Trophoblast cell (in vitro differentiated cells and primary cell): ENCODE results near the gene PSMB1.

Experiments used
- DNase-seq, 2 donors: peaks; one replicate each; pipeline ENCODE4 v3.0.0-alpha.2; 2016
- H2AFZ ChIP-seq: 2 replicates; pipeline ENCODE4 v1.6.1; 2013; ENCODE audit warnings: low read length, moderate library complexity, mild to moderate bottlenecking; ENCODE audit not compliant: insufficient read depth, poor library complexity
- H2AK5ac ChIP-seq: 2 replicates; pipeline ENCODE4 v1.6.1; 2013; ENCODE audit warnings: mild to moderate bottlenecking, low read length
- H2BK120ac ChIP-seq: 2 replicates; pipeline ENCODE4 v1.6.1; 2013; ENCODE audit warnings: low read length, mild to moderate bottlenecking, moderate library complexity; ENCODE audit not compliant: insufficient read depth, poor library complexity
- H2BK12ac ChIP-seq: 2 replicates; pipeline ENCODE4 v1.6.1; 2013; ENCODE audit warnings: mild to moderate bottlenecking, low read length, moderate library complexity
- H2BK5ac ChIP-seq: 2 replicates; pipeline ENCODE4 v1.6.1; 2013; ENCODE audit warnings: low read length, low read depth, moderate library complexity, mild to moderate bottlenecking; ENCODE audit not compliant: poor library complexity
- H3K14ac ChIP-seq: 2 replicates; pipeline ENCODE4 v1.6.1; 2013; ENCODE audit warnings: mild to moderate bottlenecking, low read length
- H3K18ac ChIP-seq: 2 replicates; pipeline ENCODE4 v1.6.1; 2013; ENCODE audit warnings: mild to moderate bottlenecking, low read length
- H3K23ac ChIP-seq: 2 replicates; pipeline ENCODE4 v1.6.1; 2013; ENCODE audit warnings: low read length
- H3K27ac ChIP-seq: 2 replicates; pipeline ENCODE4 v1.5.1; 2013; ENCODE audit warnings: low read depth, mild to moderate bottlenecking, inconsistent platforms, low read length, moderate library complexity
- H3K27me3 ChIP-seq: 2 replicates; pipeline ENCODE4 v1.6.1; 2013; ENCODE audit warnings: inconsistent platforms, mild to moderate bottlenecking, low read length, moderate library complexity; ENCODE audit not compliant: insufficient read depth
- H3K36me3 ChIP-seq, 2 experiments: 1 replicate in 1 of 2; 2 replicates in 1 of 2; pipeline ENCODE4 v1.6.1; 2013; ENCODE audit warnings: low read length in 2 of 2, mild to moderate bottlenecking in 2 of 2, moderate library complexity in 1 of 2; ENCODE audit not compliant: insufficient read depth in 2 of 2, control insufficient read depth in 1 of 2
- H3K4ac ChIP-seq: 2 replicates; pipeline ENCODE4 v1.6.1; 2013; ENCODE audit warnings: low read depth, mild to moderate bottlenecking, low read length, moderate library complexity
- H3K4me1 ChIP-seq, 2 experiments: 1 replicate in 1 of 2; 2 replicates in 1 of 2; pipeline ENCODE4 v1.6.1; 2013; ENCODE audit warnings: low read length in 2 of 2, mild to moderate bottlenecking in 2 of 2, moderate library complexity in 1 of 2; ENCODE audit not compliant: insufficient read depth in 2 of 2, control insufficient read depth in 1 of 2
- H3K4me2 ChIP-seq: 2 replicates; pipeline ENCODE4 v1.6.1; 2013; ENCODE audit warnings: inconsistent platforms, mild to moderate bottlenecking, low read length, moderate library complexity
- H3K4me3 ChIP-seq: 2 replicates; pipeline ENCODE4 v1.5.1; 2013; ENCODE audit warnings: mild to moderate bottlenecking, low read depth, low read length, inconsistent platforms
- H3K79me1 ChIP-seq: one replicate; pipeline ENCODE4 v1.6.1; 2013; ENCODE audit warnings: low read length
- H3K79me2 ChIP-seq: 2 replicates; pipeline ENCODE4 v1.6.1; 2013; ENCODE audit warnings: low read length, mild to moderate bottlenecking; ENCODE audit not compliant: control insufficient read depth, insufficient read depth, poor library complexity
- H3K9ac ChIP-seq: 2 replicates; pipeline ENCODE4 v1.6.1; 2013; ENCODE audit warnings: mild to moderate bottlenecking, low read length
- H3K9me3 ChIP-seq: 2 replicates; pipeline ENCODE4 v1.6.1; 2013; ENCODE audit warnings: low read depth, mild to moderate bottlenecking, control low read depth, inconsistent platforms, low read length; ENCODE audit not compliant: insufficient read depth
- H4K12ac ChIP-seq: 2 replicates; pipeline ENCODE4 v1.6.1; 2013; ENCODE audit warnings: low read depth, mild to moderate bottlenecking, low read length, moderate library complexity
- H4K8ac ChIP-seq: 2 replicates; pipeline ENCODE4 v1.6.1; 2013; ENCODE audit warnings: low read depth, mild to moderate bottlenecking, low read length, moderate library complexity
- H4K91ac ChIP-seq: one replicate; pipeline ENCODE4 v1.6.1; 2013; ENCODE audit warnings: low read depth, mild to moderate bottlenecking, low read length, moderate library complexity
- WGBS: extraction: QIAGEN DNeasy Blood & Tissue Kit; methylation state at CpG from one replicate; pipeline ENCODE4 v1.1.7; 2013; ENCODE audit warnings: missing lambda C conversion rate; ENCODE audit not compliant: insufficient read length, insufficient coverage; ENCODE audit errors: extremely low coverage; 5-methylcytosine and 5-hydroxymethylcytosine counted together

Gene PSMB1

DNA sequence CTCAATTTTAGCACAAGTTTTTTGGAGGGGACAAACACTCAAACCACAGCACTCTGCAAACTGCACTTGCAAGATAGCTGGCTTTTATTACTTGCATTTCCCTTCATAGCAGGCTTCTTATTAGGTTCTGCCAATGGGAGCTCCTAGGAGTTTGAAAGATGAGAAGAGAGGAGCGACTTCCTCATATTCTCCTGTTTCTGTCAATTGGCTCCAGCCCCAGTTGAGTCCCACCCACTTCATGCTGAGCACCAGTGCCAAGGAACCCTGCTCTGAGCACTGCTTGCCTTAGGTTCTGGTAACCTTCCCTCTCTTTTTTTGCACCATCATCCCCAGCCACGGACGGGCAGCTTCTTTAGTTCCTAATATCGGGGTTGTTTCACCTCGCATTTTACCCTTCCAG, 67.9 kb downstream of the PSMB1 start:
- no CpG with 5 or more reads among the region's 5 CpGs for WGBS
- Histone ChIP-seq H4K12ac (no peak overlapping the region), H2AFZ (no peak overlapping the region), H3K79me1 (no peaks in the 10 kb centered on the region), H3K27me3 (no peaks in the 10 kb centered on the region), H3K18ac (no peak overlapping the region), H4K8ac (no peak overlapping the region), H2AK5ac (no peak overlapping the region), H3K9ac (no peak overlapping the region), H3K4me2 (no peak overlapping the region), H2BK5ac (no peak overlapping the region), H3K23ac (no peak overlapping the region), H3K36me3 (no peaks in the 10 kb centered on the region), H4K91ac (no peak overlapping the region), H3K79me2 (no peaks in the 10 kb centered on the region), H3K4me3 (no peak overlapping the region), H2BK120ac (no peak overlapping the region), H3K4me1 (no peaks in the 10 kb centered on the region), H3K9me3 (no peaks in the 10 kb centered on the region), H2BK12ac (no peak overlapping the region), H3K14ac (no peak overlapping the region), H3K4ac (no peak overlapping the region), H3K27ac (no peak overlapping the region)
- no peak for DNase-seq
